Stimulated activated CD8-positive, alpha-beta memory T cell treated with anti-CD3 and anti-CD28 coated beads, Interleukin-12 subunit alpha, Interleukin-12 subunit beta, amount 100 ng/mL, for 1 hour (primary cell): ENCODE data around the gene AOPEP.

Experiments
- DNase-seq: peaks from one replicate; pipeline ENCODE4 v3.0.0-alpha.2; 2020; ENCODE audit warnings: low read depth

AOPEP gene

GRCh38 chr9:95062596-95063065 is 336.1 kb downstream of the AOPEP start:
- no peak for DNase-seq

GRCh38 chr9:95063300-95063699 is 336.8 kb downstream of the AOPEP start:
- DNase-seq = no peak

- DNase-seq = no peak
Measured at GRCh38 chr9:95065224-95065623, 338.7 kb downstream of the AOPEP start.

GRCh38 chr9:95067057-95067456 is 340.6 kb downstream of the AOPEP start:
- DNase-seq = no peak

- no peak for DNase-seq
Measured at GRCh38 chr9:95067897-95068296, 341.4 kb downstream of the AOPEP start.

GRCh38 chr9:95070549-95071021 is 344.1 kb downstream of the AOPEP start:
- DNase-seq = no peak

GRCh38 chr9:95071450-95071849 is 345.0 kb downstream of the AOPEP start:
- DNase-seq = no peak

- DNase-seq = no peak
Measured at GRCh38 chr9:95071925-95072324, 345.4 kb downstream of the AOPEP start.

GRCh38 chr9:95073042-95073607 is 346.6 kb downstream of the AOPEP start:
- DNase-seq = no peak

- no peak for DNase-seq
Measured at GRCh38 chr9:95073918-95074317, 347.4 kb downstream of the AOPEP start.

GRCh38 chr9:95074632-95075031 is 348.1 kb downstream of the AOPEP start:
- no peak for DNase-seq

- no peak for DNase-seq
Measured at GRCh38 chr9:95075700-95076099, 349.2 kb downstream of the AOPEP start.

GRCh38 chr9:95076696-95077052 is 350.2 kb downstream of the AOPEP start:
- DNase-seq = no peak

GRCh38 chr9:95077053-95077765 is 350.7 kb downstream of the AOPEP start:
- DNase-seq = no peak

GRCh38 chr9:95077766-95078370 is 351.4 kb downstream of the AOPEP start:
- no peak for DNase-seq

- no peak for DNase-seq
Measured at GRCh38 chr9:95078511-95078910, 352.0 kb downstream of the AOPEP start.

GRCh38 chr9:95078939-95079338 is 352.4 kb downstream of the AOPEP start:
- no peak for DNase-seq

- DNase-seq = no peak
Measured at GRCh38 chr9:95079461-95079860, 353.0 kb downstream of the AOPEP start.

- DNase-seq = no peak
Measured at GRCh38 chr9:95080961-95081647, 354.6 kb downstream of the AOPEP start.

- no peak for DNase-seq
Measured at GRCh38 chr9:95081998-95082397, 355.5 kb downstream of the AOPEP start.

- no peak for DNase-seq
Measured at GRCh38 chr9:95082401-95083084, 356.0 kb downstream of the AOPEP start.

- DNase-seq = no peak
Measured at GRCh38 chr9:95083086-95083768, 356.7 kb downstream of the AOPEP start.
